ENCODE measurements around the gene KLC1. TPM values are rescaled to one million over a fixed set of nuclear protein-coding genes. Genes with fewer than 3 reads are reported as not detected.

KLC1 gene
- total and polyA plus RNA-seq, 2 of the 8 experiments (the other 6 are each of a cell fraction or from before 2014, with no cell fraction given) = 84.6 to 134 TPM

DNA sequence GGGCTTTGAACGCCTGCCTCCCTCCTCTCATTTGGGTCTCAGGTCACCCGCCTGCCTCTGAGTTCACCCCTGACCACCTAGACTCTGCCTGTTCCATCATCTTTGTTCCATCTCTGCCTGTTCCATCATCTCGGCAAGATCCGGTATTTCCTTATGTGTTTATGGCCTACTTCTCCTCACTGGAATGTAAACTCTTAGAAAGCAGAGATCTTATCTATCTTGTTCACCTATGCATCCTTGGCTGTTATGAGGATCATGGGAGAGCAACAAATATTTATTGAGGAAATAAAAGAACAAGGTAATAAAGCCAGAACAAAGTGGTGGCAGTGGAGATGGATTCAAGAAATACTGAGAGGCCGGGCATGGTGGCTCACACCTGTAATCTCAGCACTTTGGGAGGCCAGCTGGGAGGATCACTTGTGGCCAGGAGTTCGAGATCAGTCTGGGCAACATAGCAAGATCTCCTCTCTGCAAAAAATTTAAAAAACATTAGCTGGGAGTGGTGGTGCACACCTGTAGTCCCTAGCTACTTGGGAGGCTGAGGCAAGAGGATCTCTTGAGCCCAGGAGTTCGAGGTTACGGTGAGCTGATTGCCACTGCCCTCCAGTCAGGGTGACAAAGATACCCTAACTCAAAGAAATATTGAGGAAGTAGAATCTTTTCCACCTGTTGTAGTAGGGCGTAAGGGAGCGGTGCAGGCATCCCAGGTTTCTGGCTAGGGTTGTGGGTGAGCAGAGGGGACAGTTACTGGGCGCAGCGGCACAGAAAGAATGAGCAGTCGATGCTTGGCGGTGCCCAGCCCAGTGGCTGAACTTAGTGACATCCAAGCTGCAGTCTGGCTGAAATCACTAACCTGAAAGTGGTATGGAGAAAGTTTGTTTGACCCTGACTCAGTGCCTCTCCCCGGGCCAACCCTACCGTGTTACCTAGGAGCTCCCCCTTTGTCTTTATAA is 1.7 kb upstream of the KLC1 start (continued):
- TF ChIP-seq SAP30 (IDR thresholded peaks at IDR 0.05; ENCODE audit: insufficient read depth, insufficient replicate concordance, low read length) = no peak
- TF ChIP-seq CBX8 (IDR thresholded peaks at IDR 0.05; ENCODE audit: borderline replicate concordance, low read depth, low read length) = no peak
- TF ChIP-seq NRF1 (IDR thresholded peaks at IDR 0.05; ENCODE audit: low read depth, low read length) = no peak
- TF ChIP-seq GABPA (IDR thresholded peaks at IDR 0.05; ENCODE audit: borderline replicate concordance, insufficient read depth, low read length) = no peak
- TF ChIP-seq KDM4A (IDR thresholded peaks at IDR 0.05; ENCODE audit: low read depth, low read length, severe bottlenecking) = no peak
- TF ChIP-seq, protein P1, sequence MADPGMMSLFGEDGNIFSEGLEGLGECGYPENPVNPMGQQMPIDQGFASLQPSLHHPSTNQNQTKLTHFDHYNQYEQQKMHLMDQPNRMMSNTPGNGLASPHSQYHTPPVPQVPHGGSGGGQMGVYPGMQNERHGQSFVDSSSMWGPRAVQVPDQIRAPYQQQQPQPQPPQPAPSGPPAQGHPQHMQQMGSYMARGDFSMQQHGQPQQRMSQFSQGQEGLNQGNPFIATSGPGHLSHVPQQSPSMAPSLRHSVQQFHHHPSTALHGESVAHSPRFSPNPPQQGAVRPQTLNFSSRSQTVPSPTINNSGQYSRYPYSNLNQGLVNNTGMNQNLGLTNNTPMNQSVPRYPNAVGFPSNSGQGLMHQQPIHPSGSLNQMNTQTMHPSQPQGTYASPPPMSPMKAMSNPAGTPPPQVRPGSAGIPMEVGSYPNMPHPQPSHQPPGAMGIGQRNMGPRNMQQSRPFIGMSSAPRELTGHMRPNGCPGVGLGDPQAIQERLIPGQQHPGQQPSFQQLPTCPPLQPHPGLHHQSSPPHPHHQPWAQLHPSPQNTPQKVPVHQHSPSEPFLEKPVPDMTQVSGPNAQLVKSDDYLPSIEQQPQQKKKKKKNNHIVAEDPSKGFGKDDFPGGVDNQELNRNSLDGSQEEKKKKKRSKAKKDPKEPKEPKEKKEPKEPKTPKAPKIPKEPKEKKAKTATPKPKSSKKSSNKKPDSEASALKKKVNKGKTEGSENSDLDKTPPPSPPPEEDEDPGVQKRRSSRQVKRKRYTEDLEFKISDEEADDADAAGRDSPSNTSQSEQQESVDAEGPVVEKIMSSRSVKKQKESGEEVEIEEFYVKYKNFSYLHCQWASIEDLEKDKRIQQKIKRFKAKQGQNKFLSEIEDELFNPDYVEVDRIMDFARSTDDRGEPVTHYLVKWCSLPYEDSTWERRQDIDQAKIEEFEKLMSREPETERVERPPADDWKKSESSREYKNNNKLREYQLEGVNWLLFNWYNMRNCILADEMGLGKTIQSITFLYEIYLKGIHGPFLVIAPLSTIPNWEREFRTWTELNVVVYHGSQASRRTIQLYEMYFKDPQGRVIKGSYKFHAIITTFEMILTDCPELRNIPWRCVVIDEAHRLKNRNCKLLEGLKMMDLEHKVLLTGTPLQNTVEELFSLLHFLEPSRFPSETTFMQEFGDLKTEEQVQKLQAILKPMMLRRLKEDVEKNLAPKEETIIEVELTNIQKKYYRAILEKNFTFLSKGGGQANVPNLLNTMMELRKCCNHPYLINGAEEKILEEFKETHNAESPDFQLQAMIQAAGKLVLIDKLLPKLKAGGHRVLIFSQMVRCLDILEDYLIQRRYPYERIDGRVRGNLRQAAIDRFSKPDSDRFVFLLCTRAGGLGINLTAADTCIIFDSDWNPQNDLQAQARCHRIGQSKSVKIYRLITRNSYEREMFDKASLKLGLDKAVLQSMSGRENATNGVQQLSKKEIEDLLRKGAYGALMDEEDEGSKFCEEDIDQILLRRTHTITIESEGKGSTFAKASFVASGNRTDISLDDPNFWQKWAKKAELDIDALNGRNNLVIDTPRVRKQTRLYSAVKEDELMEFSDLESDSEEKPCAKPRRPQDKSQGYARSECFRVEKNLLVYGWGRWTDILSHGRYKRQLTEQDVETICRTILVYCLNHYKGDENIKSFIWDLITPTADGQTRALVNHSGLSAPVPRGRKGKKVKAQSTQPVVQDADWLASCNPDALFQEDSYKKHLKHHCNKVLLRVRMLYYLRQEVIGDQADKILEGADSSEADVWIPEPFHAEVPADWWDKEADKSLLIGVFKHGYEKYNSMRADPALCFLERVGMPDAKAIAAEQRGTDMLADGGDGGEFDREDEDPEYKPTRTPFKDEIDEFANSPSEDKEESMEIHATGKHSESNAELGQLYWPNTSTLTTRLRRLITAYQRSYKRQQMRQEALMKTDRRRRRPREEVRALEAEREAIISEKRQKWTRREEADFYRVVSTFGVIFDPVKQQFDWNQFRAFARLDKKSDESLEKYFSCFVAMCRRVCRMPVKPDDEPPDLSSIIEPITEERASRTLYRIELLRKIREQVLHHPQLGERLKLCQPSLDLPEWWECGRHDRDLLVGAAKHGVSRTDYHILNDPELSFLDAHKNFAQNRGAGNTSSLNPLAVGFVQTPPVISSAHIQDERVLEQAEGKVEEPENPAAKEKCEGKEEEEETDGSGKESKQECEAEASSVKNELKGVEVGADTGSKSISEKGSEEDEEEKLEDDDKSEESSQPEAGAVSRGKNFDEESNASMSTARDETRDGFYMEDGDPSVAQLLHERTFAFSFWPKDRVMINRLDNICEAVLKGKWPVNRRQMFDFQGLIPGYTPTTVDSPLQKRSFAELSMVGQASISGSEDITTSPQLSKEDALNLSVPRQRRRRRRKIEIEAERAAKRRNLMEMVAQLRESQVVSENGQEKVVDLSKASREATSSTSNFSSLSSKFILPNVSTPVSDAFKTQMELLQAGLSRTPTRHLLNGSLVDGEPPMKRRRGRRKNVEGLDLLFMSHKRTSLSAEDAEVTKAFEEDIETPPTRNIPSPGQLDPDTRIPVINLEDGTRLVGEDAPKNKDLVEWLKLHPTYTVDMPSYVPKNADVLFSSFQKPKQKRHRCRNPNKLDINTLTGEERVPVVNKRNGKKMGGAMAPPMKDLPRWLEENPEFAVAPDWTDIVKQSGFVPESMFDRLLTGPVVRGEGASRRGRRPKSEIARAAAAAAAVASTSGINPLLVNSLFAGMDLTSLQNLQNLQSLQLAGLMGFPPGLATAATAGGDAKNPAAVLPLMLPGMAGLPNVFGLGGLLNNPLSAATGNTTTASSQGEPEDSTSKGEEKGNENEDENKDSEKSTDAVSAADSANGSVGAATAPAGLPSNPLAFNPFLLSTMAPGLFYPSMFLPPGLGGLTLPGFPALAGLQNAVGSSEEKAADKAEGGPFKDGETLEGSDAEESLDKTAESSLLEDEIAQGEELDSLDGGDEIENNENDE (IDR thresholded peaks at IDR 0.05; ENCODE audit: insufficient replicate concordance, low read length) = no peak
- TF ChIP-seq RAD21 (IDR thresholded peaks at IDR 0.05 in 1 of 2, conservative IDR thresholded peaks at IDR 0.05 in 1 of 2; ENCODE audit: low read depth in 2 of 2, low read length in 2 of 2) = no peak
- no peak for TF ChIP-seq RFX5 (IDR thresholded peaks at IDR 0.05; ENCODE audit: borderline replicate concordance, low read depth, low read length)
